Measurements from ENCODE around the gene FBLN7.

The FBLN7 gene

DNA sequence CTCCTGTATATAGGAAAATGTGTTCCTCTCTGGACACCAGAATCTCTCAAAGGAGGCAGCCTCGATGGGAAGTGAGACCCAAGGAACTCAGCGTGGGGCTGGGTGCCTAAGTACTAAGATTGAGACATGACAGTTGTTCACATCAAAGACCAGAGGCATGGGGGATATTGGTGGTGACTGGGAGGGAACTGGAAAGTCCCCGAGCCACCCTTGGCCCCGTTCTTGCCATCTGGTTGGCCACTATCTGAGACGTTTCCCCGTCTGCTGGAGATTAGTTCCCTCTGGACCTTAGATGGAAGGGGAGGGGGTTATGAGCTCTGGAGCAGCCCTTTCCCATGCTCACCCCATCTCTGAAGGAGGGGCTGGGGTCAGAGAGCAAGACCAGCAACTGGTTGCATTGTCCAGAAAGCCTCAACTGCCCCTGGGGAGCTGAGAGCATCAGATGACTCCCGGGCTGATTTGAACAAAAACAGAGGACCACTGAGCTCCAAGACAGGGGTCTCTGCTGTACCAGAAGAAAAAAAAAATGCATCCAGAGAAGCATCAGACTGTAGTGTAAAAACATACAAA lies 11.8 kb downstream of the FBLN7 start:
- Mint-ChIP-seq H3K4me3 (no peak overlapping the region), H3K27ac (no peak overlapping the region), H3K9me3 (ENCODE audit: low read depth) (no peaks in the 10 kb centered on the region), H3K27me3 (no peaks in the 10 kb centered on the region), H3K4me1 (ENCODE audit: low read depth) (peaks cover 10% of the 10 kb centered on the region), H3K36me3 (no peaks in the 10 kb centered on the region)

DNA sequence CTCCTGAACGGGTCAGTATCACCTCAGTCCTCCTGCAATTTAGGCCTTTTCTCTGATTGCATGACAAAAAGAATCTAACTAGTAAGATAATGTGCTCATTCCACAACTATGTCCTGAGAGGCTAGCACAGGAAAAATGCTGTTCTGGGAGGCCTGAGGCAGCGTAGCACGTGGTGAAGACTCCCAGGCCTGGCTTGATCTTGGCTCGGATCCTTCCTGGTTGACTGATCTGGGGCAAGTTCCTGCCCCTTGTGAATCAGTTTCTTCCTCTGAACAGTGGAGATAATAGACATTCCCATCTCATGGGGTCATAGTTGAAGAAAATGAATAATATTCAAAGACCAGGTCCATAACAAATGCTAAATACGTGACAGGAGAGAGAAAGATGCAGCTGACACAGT lies 12.3 kb downstream of the FBLN7 start:
- H3K4me3 Mint-ChIP-seq, result no peak overlapping the region
- no peaks in the 10 kb centered on the region for H3K27me3 Mint-ChIP-seq
- H3K4me1 Mint-ChIP-seq (ENCODE audit: low read depth), result peaks cover 15% of the 10 kb centered on the region
- peak overlapping the region; percentile 2 for H3K27ac Mint-ChIP-seq
- H3K36me3 Mint-ChIP-seq, result no peaks in the 10 kb centered on the region
- H3K9me3 Mint-ChIP-seq (ENCODE audit: low read depth), result no peaks in the 10 kb centered on the region

DNA sequence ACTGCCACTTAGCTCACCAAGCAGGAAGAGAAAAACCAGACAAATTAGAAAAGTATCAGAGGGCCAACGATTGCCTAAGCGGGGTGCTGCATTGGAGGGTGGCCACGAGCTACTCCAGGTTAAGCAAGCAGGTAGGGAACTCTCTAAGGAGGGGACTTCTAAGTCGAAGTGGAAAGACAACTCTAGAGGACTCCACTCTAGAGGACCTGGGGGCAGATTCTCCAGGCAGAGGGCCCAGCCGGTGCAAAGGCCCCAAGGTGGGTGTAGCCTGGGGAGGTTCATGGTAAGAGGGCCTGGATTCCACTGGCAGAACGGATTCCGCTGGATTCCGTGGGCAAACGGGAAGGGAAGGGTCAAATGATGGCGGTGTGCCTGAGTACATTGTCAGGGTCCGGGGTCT lies 12.7 kb downstream of the FBLN7 start:
- Mint-ChIP-seq H3K4me3 (no peak overlapping the region), H3K27me3 (no peaks in the 10 kb centered on the region), H3K36me3 (no peaks in the 10 kb centered on the region), H3K27ac (peak overlapping the region; percentile 2), H3K9me3 (ENCODE audit: low read depth) (no peaks in the 10 kb centered on the region), H3K4me1 (ENCODE audit: low read depth) (peaks cover 19% of the 10 kb centered on the region)

DNA sequence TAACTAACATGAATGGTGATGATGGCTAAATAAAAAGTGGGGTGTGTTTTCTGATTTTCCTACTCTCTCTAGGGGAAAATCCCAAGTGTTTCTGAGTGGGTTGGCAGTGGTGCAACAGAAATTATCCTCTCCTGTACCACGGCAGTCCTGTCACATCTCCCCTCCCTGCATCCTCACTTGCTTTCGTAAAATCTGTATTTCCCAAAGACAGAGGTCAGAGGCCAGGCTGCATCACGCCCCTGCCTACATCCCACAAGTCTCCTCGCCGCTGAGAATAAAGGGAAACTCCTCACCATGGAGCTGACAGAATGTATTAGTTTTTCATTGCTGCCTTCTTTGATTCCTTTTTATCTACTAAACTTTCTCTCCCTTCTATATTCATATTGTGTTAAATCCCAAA lies 13.1 kb downstream of the FBLN7 start:
- peaks cover 23% of the 10 kb centered on the region for H3K4me1 Mint-ChIP-seq (ENCODE audit: low read depth)

DNA sequence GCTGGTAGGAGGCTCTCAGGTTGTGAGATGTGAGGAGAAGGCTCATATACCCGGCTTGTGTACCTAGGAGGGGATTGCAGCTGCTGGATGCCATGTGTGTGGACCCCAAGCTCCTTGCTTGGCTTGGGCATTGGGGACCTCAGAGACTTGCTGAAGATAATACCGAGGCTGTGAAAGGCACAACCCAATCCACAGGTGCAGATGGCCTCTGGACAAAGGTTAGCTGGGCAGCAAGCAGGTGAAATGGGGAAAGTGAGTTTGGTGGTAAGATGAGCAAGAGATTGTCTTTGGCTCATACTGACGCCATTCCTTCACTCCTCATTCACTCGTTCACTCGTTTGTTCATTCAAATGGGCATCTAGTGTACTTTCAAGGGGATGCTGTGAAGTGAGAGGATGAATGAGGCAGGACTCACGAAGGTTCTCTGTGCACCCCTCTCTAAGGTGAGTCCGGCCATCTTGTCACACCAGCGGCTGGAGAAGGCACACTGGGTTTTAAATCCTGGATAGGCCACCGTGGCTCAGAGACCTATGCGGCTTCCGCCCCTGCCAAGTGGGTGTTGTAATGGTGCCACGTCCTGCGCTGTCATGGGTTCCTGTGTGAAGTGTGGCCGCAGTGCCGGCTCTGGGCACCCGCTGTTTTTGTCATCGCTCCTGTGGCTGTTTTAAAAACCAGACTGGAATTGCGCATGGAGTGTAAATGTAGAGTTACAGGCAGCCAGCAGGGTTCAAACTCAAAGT lies 13.7 kb downstream of the FBLN7 start:
- Mint-ChIP-seq H3K36me3 (no peaks in the 10 kb centered on the region), H3K9me3 (ENCODE audit: low read depth) (no peaks in the 10 kb centered on the region), H3K27ac (no peak overlapping the region), H3K27me3 (no peaks in the 10 kb centered on the region), H3K4me3 (no peak overlapping the region), H3K4me1 (ENCODE audit: low read depth) (peaks cover 29% of the 10 kb centered on the region)

More for the DNA sequence above, 13.1 kb downstream of the FBLN7 start:
- Mint-ChIP-seq H3K9me3 (ENCODE audit: low read depth) (no peaks in the 10 kb centered on the region), H3K4me3 (no peak overlapping the region), H3K27ac (no peak overlapping the region), H3K27me3 (no peaks in the 10 kb centered on the region), H3K36me3 (no peaks in the 10 kb centered on the region)

DNA sequence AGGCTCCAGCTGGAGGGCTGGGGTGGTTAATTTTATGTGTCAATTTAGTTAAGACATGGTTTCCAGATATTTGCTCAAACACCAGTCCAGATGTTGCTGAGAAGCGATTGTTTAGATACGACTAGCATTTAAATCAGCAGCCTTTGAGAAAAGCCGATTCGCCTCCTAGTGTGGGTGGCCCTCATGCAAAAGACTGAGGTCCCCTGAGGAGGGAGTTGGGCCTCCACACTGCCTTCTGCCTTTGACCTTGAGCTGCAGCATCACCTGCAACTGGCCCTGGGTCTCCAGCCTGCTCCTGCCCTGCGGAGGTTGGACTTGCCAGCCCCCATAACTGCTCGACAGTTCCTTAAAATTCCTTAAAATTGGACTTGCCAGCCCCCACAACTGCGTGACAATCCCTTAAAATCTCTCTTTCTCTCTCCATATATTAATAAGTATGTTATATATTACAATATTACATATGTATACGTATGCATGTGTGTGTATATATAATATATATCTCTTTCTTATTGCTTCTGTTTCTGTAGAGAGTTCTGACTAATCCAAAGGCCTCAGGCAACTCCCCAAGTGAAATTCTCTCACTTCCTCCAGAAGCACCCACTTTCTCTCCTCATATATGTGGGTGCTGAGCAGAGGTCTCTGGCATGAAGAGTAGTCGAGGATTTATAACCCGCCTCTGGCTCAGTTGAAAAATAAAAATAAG lies 14.4 kb downstream of the FBLN7 start:
- Mint-ChIP-seq H3K9me3 (ENCODE audit: low read depth) (no peaks in the 10 kb centered on the region), H3K27me3 (no peaks in the 10 kb centered on the region), H3K4me3 (no peak overlapping the region), H3K27ac (no peak overlapping the region), H3K4me1 (ENCODE audit: low read depth) (peaks cover 33% of the 10 kb centered on the region), H3K36me3 (no peaks in the 10 kb centered on the region)

DNA sequence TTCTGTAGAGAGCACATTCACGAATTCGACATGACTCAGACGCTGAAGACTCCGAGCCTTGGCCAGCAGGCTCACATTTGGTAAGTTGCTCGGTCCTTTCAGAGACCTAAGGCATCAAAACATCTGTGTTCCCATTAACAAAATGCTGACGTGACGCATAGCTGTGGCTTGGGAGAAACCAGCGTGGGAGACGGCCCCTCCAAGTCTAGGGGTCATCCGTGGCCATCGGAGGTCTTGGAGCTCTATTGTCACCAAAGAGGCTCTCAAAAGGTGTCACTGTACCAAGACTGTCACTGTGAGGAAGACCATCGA lies 14.9 kb downstream of the FBLN7 start:
- Mint-ChIP-seq H3K4me3 (no peak overlapping the region), H3K4me1 (ENCODE audit: low read depth) (peaks cover 33% of the 10 kb centered on the region), H3K27me3 (no peaks in the 10 kb centered on the region), H3K36me3 (no peaks in the 10 kb centered on the region), H3K9me3 (ENCODE audit: low read depth) (no peaks in the 10 kb centered on the region), H3K27ac (no peak overlapping the region)

DNA sequence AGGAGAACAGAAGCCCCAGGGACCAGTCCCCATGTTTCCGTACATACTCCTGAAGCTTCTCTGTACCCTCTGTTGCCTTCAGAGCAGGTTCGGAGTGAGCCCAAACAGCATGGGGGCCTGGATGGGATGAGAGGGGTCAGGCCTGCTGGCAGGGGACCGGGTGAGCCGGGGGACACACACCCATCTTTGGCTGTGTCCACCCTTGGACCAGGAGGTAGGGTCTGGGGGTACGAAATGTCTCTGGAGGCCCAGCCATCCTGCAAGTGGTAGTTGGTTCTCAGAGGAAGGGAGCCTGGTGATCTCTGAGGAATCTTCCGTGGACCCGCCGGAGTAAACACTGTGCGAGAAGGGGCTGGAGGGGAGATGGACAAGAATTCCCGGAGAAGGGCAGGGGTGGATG lies 15.3 kb downstream of the FBLN7 start:
- Mint-ChIP-seq H3K9me3 (ENCODE audit: low read depth) (no peaks in the 10 kb centered on the region), H3K4me3 (no peak overlapping the region), H3K36me3 (no peaks in the 10 kb centered on the region), H3K4me1 (ENCODE audit: low read depth) (peaks cover 33% of the 10 kb centered on the region), H3K27ac (no peak overlapping the region), H3K27me3 (no peaks in the 10 kb centered on the region)

DNA sequence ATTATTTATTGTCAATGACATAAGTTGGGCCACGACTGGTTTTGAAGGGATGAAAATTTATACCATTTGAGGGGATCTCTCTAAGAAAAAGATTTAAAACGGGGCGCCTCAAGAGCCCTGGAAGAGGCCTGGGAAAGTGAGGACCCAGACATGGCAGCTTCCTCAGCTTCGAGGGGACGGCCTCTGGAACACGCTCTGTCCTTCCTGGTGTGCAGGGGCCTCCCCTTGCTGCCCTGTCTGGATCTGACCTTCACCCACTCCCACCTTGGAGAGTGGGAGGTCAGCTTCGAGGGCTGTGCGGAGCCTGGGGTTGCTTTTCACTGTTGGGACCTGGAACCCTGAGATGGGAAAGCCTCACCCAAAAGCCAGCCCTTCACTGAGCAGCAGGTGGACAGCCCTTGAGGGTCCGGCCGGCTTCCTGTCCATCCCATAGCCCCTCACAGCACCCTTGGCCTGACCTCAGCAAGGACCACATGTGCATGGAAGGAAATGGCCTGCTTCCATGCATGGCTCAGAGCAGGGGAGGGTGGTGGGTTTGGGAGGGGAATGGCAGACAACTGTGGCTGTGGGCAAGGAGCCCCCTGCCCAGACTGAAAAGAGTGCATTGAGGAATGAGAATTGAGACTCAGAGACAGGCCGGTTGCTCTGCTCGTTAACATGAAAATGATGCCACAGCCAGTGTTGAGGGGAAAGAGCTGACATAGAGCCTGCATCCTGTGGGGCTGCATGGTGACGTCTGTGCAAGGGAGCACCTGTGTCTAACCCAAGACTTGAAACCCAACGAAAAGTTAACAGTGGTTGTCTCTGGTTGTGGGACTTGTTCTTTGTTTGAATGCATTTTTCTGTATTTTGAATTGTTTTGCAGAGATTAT lies 16.3 kb downstream of the FBLN7 start:
- Mint-ChIP-seq H3K4me1 (ENCODE audit: low read depth) (peaks cover 33% of the 10 kb centered on the region), H3K4me3 (no peak overlapping the region), H3K36me3 (no peaks in the 10 kb centered on the region), H3K9me3 (ENCODE audit: low read depth) (no peaks in the 10 kb centered on the region), H3K27ac (peak overlapping the region; percentile 85), H3K27me3 (no peaks in the 10 kb centered on the region)

DNA sequence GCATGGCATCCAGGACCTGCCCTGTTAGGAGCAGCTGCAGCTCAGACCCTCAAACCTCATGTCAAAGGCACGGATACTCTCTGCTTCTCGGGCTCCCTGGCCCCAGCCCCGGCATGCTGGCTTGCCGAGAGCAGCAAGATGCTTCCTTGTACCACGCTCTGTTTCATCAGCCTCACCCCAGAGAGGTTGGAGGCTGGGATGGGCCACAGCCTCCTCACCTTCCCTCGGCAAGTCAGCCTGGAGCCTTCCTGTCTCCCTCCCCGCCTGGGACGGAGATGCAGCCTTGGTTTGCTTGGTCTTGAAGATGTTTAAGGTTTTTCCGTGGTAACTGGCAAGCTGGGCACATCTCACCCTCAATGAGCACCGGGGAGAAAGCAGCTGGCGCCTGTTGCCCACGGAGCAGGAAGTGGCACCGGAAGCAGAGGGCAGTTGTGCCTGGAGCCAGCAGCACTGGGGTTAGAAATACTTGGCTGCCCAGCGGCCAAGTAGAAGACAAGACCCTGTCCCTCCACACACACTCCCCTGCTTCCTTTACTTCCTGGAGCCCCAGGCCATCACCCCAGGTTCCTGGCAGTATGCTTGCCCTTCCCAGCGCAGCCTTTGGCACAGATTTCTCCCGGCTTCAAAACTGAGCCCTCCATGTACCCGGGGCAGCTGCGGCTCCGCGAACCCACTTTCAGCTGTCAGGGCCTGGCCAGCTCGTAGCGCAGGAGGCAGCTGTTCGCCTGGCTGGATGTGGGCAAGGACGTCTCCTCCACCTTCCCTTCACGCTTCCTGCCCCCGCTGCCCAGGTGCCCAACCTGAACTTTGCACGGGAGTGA lies 17.4 kb downstream of the FBLN7 start:
- Mint-ChIP-seq H3K27ac (peak overlapping the region; percentile 85), H3K4me3 (peak overlapping the region; percentile 59), H3K4me1 (ENCODE audit: low read depth) (peaks cover 33% of the 10 kb centered on the region)

DNA sequence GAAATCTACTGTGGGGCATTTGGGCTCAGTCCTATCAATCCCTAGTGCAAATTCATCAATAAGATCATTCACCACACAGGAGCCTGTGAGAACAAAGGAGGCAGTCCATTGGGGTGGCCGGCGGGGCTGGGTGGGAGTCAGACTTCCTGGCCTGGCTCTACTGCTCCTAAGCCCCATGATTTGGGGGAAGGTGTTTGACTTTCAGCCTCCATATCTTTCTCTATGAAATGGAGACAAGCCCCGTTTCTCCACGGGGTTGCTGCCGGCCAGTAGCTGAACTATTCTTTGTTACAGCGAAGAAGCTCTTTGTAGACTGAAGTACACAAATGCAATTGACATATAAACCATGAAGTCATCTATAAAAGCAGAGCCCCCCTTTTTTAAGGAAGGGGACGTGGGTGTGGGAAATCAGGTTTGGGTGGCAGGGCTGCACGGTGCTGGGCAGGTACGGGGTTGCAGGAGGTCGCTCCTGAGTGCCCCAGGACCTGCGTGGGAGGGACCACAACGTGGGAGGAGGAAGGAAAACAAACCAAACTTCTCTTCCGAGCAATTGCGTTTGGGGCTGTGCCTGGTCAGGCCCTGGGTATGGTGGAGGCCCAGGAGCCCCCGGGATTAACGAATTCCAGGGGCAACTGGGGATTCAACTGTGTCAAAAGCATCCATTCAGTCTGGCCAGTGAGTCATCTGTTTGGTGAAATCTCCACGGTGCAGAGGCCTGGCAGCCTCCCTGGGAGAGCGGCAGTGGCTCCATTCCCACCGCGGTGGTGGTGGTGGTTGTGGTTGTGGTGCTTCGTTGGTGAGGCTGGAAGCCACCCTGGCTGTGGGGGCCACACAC lies 18.2 kb downstream of the FBLN7 start:
- Mint-ChIP-seq H3K9me3 (ENCODE audit: low read depth) (no peaks in the 10 kb centered on the region), H3K4me1 (ENCODE audit: low read depth) (peaks cover 33% of the 10 kb centered on the region), H3K27me3 (no peaks in the 10 kb centered on the region), H3K36me3 (no peaks in the 10 kb centered on the region), H3K4me3 (peak overlapping the region; percentile 59), H3K27ac (peak overlapping the region; percentile 85)

More for the DNA sequence above, 17.4 kb downstream of the FBLN7 start:
- H3K9me3 Mint-ChIP-seq (ENCODE audit: low read depth), result no peaks in the 10 kb centered on the region
- H3K27me3 Mint-ChIP-seq, result no peaks in the 10 kb centered on the region
- H3K36me3 Mint-ChIP-seq, result no peaks in the 10 kb centered on the region

DNA sequence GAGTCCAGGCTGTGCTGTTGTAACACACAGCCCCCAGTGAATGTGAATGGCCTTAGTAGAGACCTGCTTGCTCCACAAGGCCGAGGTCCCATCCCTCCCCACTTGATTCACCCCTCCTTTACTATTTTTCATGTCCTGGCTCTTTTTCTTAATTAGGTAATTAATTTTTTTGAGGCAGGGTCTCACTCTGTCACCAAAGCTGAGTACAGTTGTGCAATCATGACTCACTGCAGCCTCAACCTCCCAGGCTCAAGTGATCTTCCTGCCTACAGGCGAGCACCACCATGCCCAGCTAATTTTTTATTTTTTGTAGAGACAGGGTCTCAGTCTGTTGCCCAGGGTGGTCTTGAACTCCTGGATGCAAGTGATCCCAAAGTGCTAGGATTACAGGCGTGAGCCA lies 19.3 kb downstream of the FBLN7 start:
- no peak overlapping the region for H3K27ac Mint-ChIP-seq

DNA sequence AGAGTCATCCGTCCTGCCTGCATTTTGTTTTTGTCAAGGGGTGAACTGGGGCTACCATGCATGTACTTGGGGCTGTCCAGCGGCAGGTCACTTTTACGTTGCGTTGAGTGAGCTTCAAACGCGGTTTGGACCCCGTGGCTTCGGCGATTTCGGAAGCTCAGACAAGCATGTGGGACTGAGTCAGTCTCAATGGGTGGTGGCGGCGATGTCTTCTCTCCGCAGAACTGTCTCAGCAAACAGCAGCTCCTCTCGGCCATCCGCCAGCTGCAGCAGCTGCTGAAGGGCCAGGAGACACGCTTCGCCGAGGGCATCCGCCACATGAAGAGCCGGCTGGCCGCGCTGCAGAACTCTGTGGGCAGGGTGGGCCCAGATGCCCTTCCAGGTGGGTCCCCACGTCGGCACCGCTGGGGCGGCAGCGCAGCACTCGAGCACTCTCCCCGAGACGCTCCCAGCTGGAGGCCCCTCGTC lies 21.3 kb downstream of the FBLN7 start:
- H3K4me3 Mint-ChIP-seq, result no peak overlapping the region

More for the DNA sequence above, 19.3 kb downstream of the FBLN7 start:
- H3K9me3 Mint-ChIP-seq (ENCODE audit: low read depth), result no peaks in the 10 kb centered on the region
- H3K36me3 Mint-ChIP-seq, result no peaks in the 10 kb centered on the region
- peaks cover 33% of the 10 kb centered on the region for H3K4me1 Mint-ChIP-seq (ENCODE audit: low read depth)
- H3K27me3 Mint-ChIP-seq, result no peaks in the 10 kb centered on the region
- H3K4me3 Mint-ChIP-seq, result peak overlapping the region; percentile 52

More for the DNA sequence above, 21.3 kb downstream of the FBLN7 start:
- H3K27me3 Mint-ChIP-seq, result no peaks in the 10 kb centered on the region
- no peaks in the 10 kb centered on the region for H3K9me3 Mint-ChIP-seq (ENCODE audit: low read depth)
- no peak overlapping the region for H3K27ac Mint-ChIP-seq
- no peaks in the 10 kb centered on the region for H3K36me3 Mint-ChIP-seq
- peaks cover 27% of the 10 kb centered on the region for H3K4me1 Mint-ChIP-seq (ENCODE audit: low read depth)
